Skeletal muscle cell (primary cell): ENCODE results near the gene ERBB4.

ENCODE experiments used
- DNase-seq: peaks from one replicate; pipeline ENCODE4 v3.0.0-alpha.2; 2010; ENCODE audit warnings: low read depth
- H3K4me3 ChIP-seq: 2 replicates; pipeline ENCODE4 v1.5.1; 2011; ENCODE audit warnings: low read depth, mild to moderate bottlenecking, control low read depth, low read length, moderate library complexity

The ERBB4 gene

GRCh38 chr2:211328126-211328525 is 1210.5 kb downstream of the ERBB4 start:
- no peak overlapping the region for H3K4me3 ChIP-seq
- DNase-seq, result no peak
